HepG2 (cell line): ENCODE data around the gene TPRN. TPM values are rescaled to one million over a fixed set of nuclear protein-coding genes. Genes with fewer than 3 reads are reported as not detected.
A peak's percentile ranks its signal among the peaks of the same experiment; 100 is the strongest.

ENCODE experiments used
- AFF4 ChIP-seq: sonication (generic); formaldehyde crosslinking; IDR thresholded peaks from 2 replicates; pipeline ENCODE4 v1.4.0; 2020; ENCODE audit warnings: missing genetic modification reagents
- ATF7 ChIP-seq, 2 experiments: fragments of 450-650 bp in 1 of 2; sonication (generic) in 1 of 2; formaldehyde crosslinking in 1 of 2; IDR thresholded peaks; 2 replicates each; pipeline versions ENCODE4 v1.4.0 to v1.6.1; 2016 to 2020; ENCODE audit warnings: antibody characterized with exemption in 1 of 2, mild to moderate bottlenecking in 1 of 2, missing genetic modification reagents in 1 of 2
- CC2D1A ChIP-seq: sonication (generic); formaldehyde crosslinking; IDR thresholded peaks from 2 replicates; pipeline ENCODE4 v1.8.1; 2023; ENCODE audit warnings: mild to moderate bottlenecking, missing genetic modification reagents
- CERS6 ChIP-seq: sonication (generic); formaldehyde crosslinking; IDR thresholded peaks from 2 replicates; pipeline ENCODE4 v1.5.0; 2020; ENCODE audit warnings: missing genetic modification reagents
- CREBL2 ChIP-seq: sonication (generic); formaldehyde crosslinking; IDR thresholded peaks from 2 replicates; pipeline ENCODE4 v1.8.1; 2023; ENCODE audit warnings: missing genetic modification reagents, mild to moderate bottlenecking, borderline replicate concordance
- KLF9 ChIP-seq: IDR thresholded peaks from 2 replicates; pipeline ENCODE4 v1.6.1; 2016; ENCODE audit warnings: low read depth
- NR0B2 ChIP-seq: sonication (generic); formaldehyde crosslinking; IDR thresholded peaks from 2 replicates; pipeline ENCODE4 v1.4.0; 2020; ENCODE audit warnings: mild to moderate bottlenecking, missing genetic modification reagents
- NR3C1 ChIP-seq: sonication (generic); formaldehyde crosslinking; IDR thresholded peaks from 2 replicates; pipeline ENCODE4 v1.4.0; 2020; ENCODE audit warnings: missing genetic modification reagents
- SAFB2 ChIP-seq: sonication (generic); formaldehyde crosslinking; IDR thresholded peaks from 2 replicates; pipeline ENCODE4 v1.5.1; 2020; ENCODE audit warnings: missing genetic modification reagents, low read depth, mild to moderate bottlenecking, borderline replicate concordance
- SOX5 ChIP-seq: IDR thresholded peaks from 2 replicates; pipeline ENCODE4 v1.6.1; 2016; ENCODE audit warnings: borderline replicate concordance
- TFDP1 ChIP-seq: IDR thresholded peaks from 2 replicates; pipeline ENCODE4 v1.6.1; 2016; ENCODE audit warnings: missing compliant biosample characterization, missing genetic modification reagents, borderline replicate concordance
- ZBTB25 ChIP-seq: IDR thresholded peaks from 2 replicates; pipeline ENCODE4 v1.6.1; 2018; ENCODE audit warnings: missing genetic modification reagents
- ZBTB33 ChIP-seq: sonication (generic); formaldehyde crosslinking; IDR thresholded peaks from 2 replicates; pipeline ENCODE4 v1.4.0; 2020; ENCODE audit warnings: missing genetic modification reagents
- ZNF678 ChIP-seq: sonication (generic); formaldehyde crosslinking; IDR thresholded peaks from 2 replicates; pipeline ENCODE4 v1.4.0; 2020; ENCODE audit warnings: mild to moderate bottlenecking, missing genetic modification reagents
- ZNF691 ChIP-seq: sonication (generic); formaldehyde crosslinking; IDR thresholded peaks from 2 replicates; pipeline ENCODE4 v1.4.0; 2020; ENCODE audit warnings: missing genetic modification reagents, low read depth, mild to moderate bottlenecking, borderline replicate concordance
- ZSCAN9 ChIP-seq: IDR thresholded peaks from 2 replicates; pipeline ENCODE4 v1.6.1; 2016; ENCODE audit warnings: borderline replicate concordance
- polyA plus RNA-seq, 8 experiments: library from polyadenylated mRNA; depleted of rRNA in 3 of 8; stranded (reverse) in 7 of 8; unstranded in 1 of 8; fragments of >200 nt; fragmentation: Illumina TruSeq in 4 of 8; extraction: Trizol in 4 of 8; gene quantifications; 2 replicates each; pipeline versions ENCODE4 v1.2.1 to v1.2.3, GENCODE V29; 2011 to 2016; ENCODE audit warnings: low read depth in 4 of 8, missing spikeins in 1 of 8, mixed read lengths in 1 of 8; ENCODE audit not compliant: insufficient read depth in 1 of 8
- total RNA-seq, 5 experiments: library from RNA; depleted of rRNA; stranded (reverse); fragments of >200 nt; fragmentation: Illumina TruSeq; extraction: Trizol; gene quantifications; 2 replicates each; pipeline ENCODE4 v1.2.3, GENCODE V29; 2016; ENCODE audit warnings: low read depth in 1 of 5

The TPRN gene
- total and polyA plus RNA-seq, 2 of the 13 experiments (the other 11 are each of a cell fraction or from before 2014, with no cell fraction given): 10.1 to 19.2 TPM

GRCh38 chr9:137220317-137221094 is 20.0 kb upstream of the TPRN start (continued):
- TF ChIP-seq ZNF678 (CRISPR knock-in tag) (no peak), KLF9 (CRISPR knock-in tag) (no peak), CC2D1A (no peak), ZBTB25 (CRISPR knock-in tag) (no peak), CERS6 (CRISPR knock-in tag) (no peak), NR0B2 (CRISPR knock-in tag) (no peak), ZBTB33 (CRISPR knock-in tag) (peak; percentile 53), SAFB2 (CRISPR knock-in tag) (no peak), ZSCAN9 (CRISPR knock-in tag) (no peak), SOX5 (CRISPR knock-in tag) (no peak), CREBL2 (CRISPR knock-in tag) (no peak), TFDP1 (CRISPR knock-in tag) (no peak), NR3C1 (CRISPR knock-in tag) (no peak), ZNF691 (CRISPR knock-in tag) (no peak), ATF7 (IDR thresholded peaks at IDR 0.05) (peak; percentile 38; the same call in 1 of the 2 replicates), ATF7 (CRISPR knock-in tag; IDR thresholded peaks at IDR 0.05) (no peak), AFF4 (CRISPR knock-in tag) (no peak)
